H1 (cell line): ENCODE data around the gene IQGAP3. TPM values are rescaled to one million over a fixed set of nuclear protein-coding genes. Genes with fewer than 3 reads are reported as not detected.

Experiments used
- CTCF ChIA-PET: fragments of 300-600 bp; sonication (Branson Sonifier 250); formaldehyde crosslinking; loops from one replicate; lab custom pipeline; 2021; ENCODE audit not compliant: partially characterized antibody; lab: Charles Lee
- POLR2A ChIA-PET: fragments of 300-600 bp; sonication (Branson Sonifier 250); formaldehyde crosslinking; loops from one replicate; lab custom pipeline; 2021; ENCODE audit warnings: inconsistent platforms; ENCODE audit not compliant: partially characterized antibody; lab: Charles Lee
- DNase-seq, 2 experiments: peaks; one replicate each; pipeline versions ENCODE4 v3.0.0 to v3.0.0-alpha.2; 2010 to 2022; ENCODE audit warnings: low spot score in 2 of 2, low read depth in 1 of 2, mixed read lengths in 1 of 2
- FAIRE-seq: peaks from 2 replicates; lab custom pipeline; 2011; peaks lifted over from hg19 to GRCh38; lab: Jason Lieb, UNC
- H2AFZ ChIP-seq: 2 replicates; pipeline ENCODE4 v1.8.1; 2012; ENCODE audit warnings: low read length, inconsistent platforms
- H2AK5ac ChIP-seq: 2 replicates; pipeline ENCODE4 v1.6.1; 2013; ENCODE audit warnings: low read depth, low read length
- H2BK120ac ChIP-seq: replicated peaks from 2 replicates; pipeline ENCODE3; 2013; ENCODE audit warnings: low read depth, low read length, inconsistent platforms
- H2BK12ac ChIP-seq: 2 replicates; pipeline ENCODE4 v1.6.1; 2013; ENCODE audit warnings: low read depth, low read length
- H2BK15ac ChIP-seq: 2 replicates; pipeline ENCODE4 v1.6.1; 2013; ENCODE audit warnings: low read length
- H2BK20ac ChIP-seq: 2 replicates; pipeline ENCODE4 v1.6.1; 2013; ENCODE audit warnings: low read length
- H2BK5ac ChIP-seq: 2 replicates; pipeline ENCODE4 v1.6.1; 2013; ENCODE audit warnings: low read depth, low read length
- H3K14ac ChIP-seq: 2 replicates; pipeline ENCODE4 v1.6.1; 2013; ENCODE audit warnings: inconsistent platforms; ENCODE audit not compliant: insufficient read length
- H3K18ac ChIP-seq: 2 replicates; pipeline ENCODE4 v1.6.1; 2013; ENCODE audit warnings: low read length; ENCODE audit errors: extremely low read depth
- H3K23ac ChIP-seq: 2 replicates; pipeline ENCODE4 v1.6.1; 2013; ENCODE audit warnings: inconsistent platforms; ENCODE audit not compliant: insufficient read length
- H3K23me2 ChIP-seq: 2 replicates; pipeline ENCODE4 v1.6.1; 2013; ENCODE audit warnings: low read depth, low read length
- H3K27ac ChIP-seq: 2 replicates; pipeline ENCODE4 v1.6.1; 2011; ENCODE audit warnings: low read depth, low read length, inconsistent platforms
- H3K27me3 ChIP-seq, 4 experiments: replicated peaks in 1 of 4; 1 replicate in 1 of 4; 2 replicates in 3 of 4; pipeline versions ENCODE4 v1.6.1 to v1.8.1; 2011 to 2013; ENCODE audit warnings: low read length in 3 of 4, mild to moderate bottlenecking in 3 of 4, inconsistent platforms in 2 of 4, mixed read lengths in 2 of 4, moderate library complexity in 1 of 4; ENCODE audit not compliant: control insufficient read depth in 3 of 4, insufficient read depth in 3 of 4; ENCODE audit errors: extremely low read depth in 1 of 4
- H3K36me3 ChIP-seq, 4 experiments: 2 replicates each; pipeline versions ENCODE4 v1.6.1 to v1.8.1; 2011 to 2013; ENCODE audit warnings: mild to moderate bottlenecking in 4 of 4, low read length in 3 of 4, moderate library complexity in 2 of 4, control low read depth in 1 of 4, inconsistent platforms in 1 of 4; ENCODE audit not compliant: insufficient read depth in 4 of 4, control insufficient read depth in 2 of 4
- H3K4ac ChIP-seq: replicated peaks from 2 replicates; pipeline ENCODE3; 2013; ENCODE audit warnings: low read length, low read depth, mixed read lengths, inconsistent platforms; ENCODE audit not compliant: insufficient read length
- H3K4me1 ChIP-seq, 4 experiments: replicated peaks in 1 of 4; 1 replicate in 1 of 4; 2 replicates in 3 of 4; pipeline versions ENCODE4 v1.6.1 to v1.8.1; 2011 to 2013; ENCODE audit warnings: low read length in 3 of 4, inconsistent platforms in 2 of 4, mixed read lengths in 1 of 4; ENCODE audit not compliant: insufficient read depth in 4 of 4, control insufficient read depth in 3 of 4
- H3K4me2 ChIP-seq, 2 experiments: 2 replicates each; pipeline versions ENCODE4 v1.6.1 to v1.8.1; 2011 to 2013; ENCODE audit warnings: low read depth in 2 of 2, low read length in 2 of 2, control low read depth in 1 of 2, inconsistent platforms in 1 of 2, mild to moderate bottlenecking in 1 of 2; ENCODE audit not compliant: insufficient read depth in 1 of 2
- H3K4me3 ChIP-seq, 4 experiments: fragments of 200-600, 300-600 bp in 1 of 4; sonication (generic), shearing (Covaris generic), sonication (Bioruptor Twin) in 1 of 4; 2 replicates each; pipeline versions ENCODE4 v1.5.1 to v1.8.1; 2011 to 2016; ENCODE audit warnings: low read length in 4 of 4, low read depth in 3 of 4, control low read depth in 2 of 4, inconsistent platforms in 2 of 4, mild to moderate bottlenecking in 2 of 4, mixed read lengths in 1 of 4, moderate library complexity in 1 of 4; ENCODE audit not compliant: insufficient read depth in 2 of 4; ENCODE audit errors: extremely low read depth in 1 of 4
- H3K56ac ChIP-seq: replicated peaks from 2 replicates; pipeline ENCODE3; 2013; ENCODE audit warnings: low read depth, mild to moderate bottlenecking, mixed read lengths, low read length, inconsistent platforms; ENCODE audit not compliant: insufficient read length
- H3K79me1 ChIP-seq: 2 replicates; pipeline ENCODE4 v1.6.1; 2013; ENCODE audit warnings: low read depth, low read length, control low read depth
- H3K79me2 ChIP-seq, 2 experiments: 2 replicates each; pipeline versions ENCODE4 v1.6.1 to v1.8.1; 2012 to 2013; ENCODE audit warnings: low read length in 2 of 2, mild to moderate bottlenecking in 2 of 2, inconsistent platforms in 1 of 2; ENCODE audit not compliant: insufficient read depth in 2 of 2, control insufficient read depth in 1 of 2
- H3K9ac ChIP-seq, 4 experiments: replicated peaks in 1 of 4; 1 replicate in 1 of 4; 2 replicates in 3 of 4; pipeline versions ENCODE4 v1.6.1 to v1.8.1; 2011 to 2013; ENCODE audit warnings: low read depth in 3 of 4, low read length in 3 of 4, control low read depth in 2 of 4, mild to moderate bottlenecking in 2 of 4, moderate library complexity in 2 of 4, inconsistent platforms in 1 of 4; ENCODE audit errors: extremely low read depth in 1 of 4
- H3K9me3 ChIP-seq, 2 experiments: 2 replicates each; pipeline versions ENCODE4 v1.6.1 to v1.8.1; 2012 to 2013; ENCODE audit warnings: mild to moderate bottlenecking in 2 of 2, moderate library complexity in 2 of 2, control low read depth in 1 of 2, inconsistent platforms in 1 of 2, low read depth in 1 of 2, low read length in 1 of 2, mixed read lengths in 1 of 2; ENCODE audit not compliant: insufficient read depth in 2 of 2
- H4K20me1 ChIP-seq, 2 experiments: replicated peaks in 1 of 2; 2 replicates each; pipeline versions ENCODE3 to v1.8.1; 2011 to 2013; ENCODE audit warnings: inconsistent platforms in 2 of 2, low read length in 2 of 2, mild to moderate bottlenecking in 1 of 2; ENCODE audit not compliant: insufficient read depth in 2 of 2, control insufficient read depth in 1 of 2
- H4K5ac ChIP-seq: 2 replicates; pipeline ENCODE4 v1.6.1; 2013; ENCODE audit warnings: low read length, low read depth, mixed read lengths, inconsistent platforms; ENCODE audit not compliant: insufficient read length
- H4K8ac ChIP-seq: 2 replicates; pipeline ENCODE4 v1.8.0; 2013; ENCODE audit warnings: mild to moderate bottlenecking, moderate library complexity, low read length, inconsistent platforms; ENCODE audit not compliant: insufficient read depth; ENCODE audit errors: extremely low read depth
- H4K91ac ChIP-seq: replicated peaks from 2 replicates; pipeline ENCODE3; 2013; ENCODE audit warnings: low read length, mixed read lengths, inconsistent platforms; ENCODE audit not compliant: insufficient read length
- ASH2L ChIP-seq: fragments of 200-600, 300-600 bp; sonication (generic); IDR thresholded peaks from one replicate; pipeline ENCODE4 v1.7.1; 2017; ENCODE audit warnings: low read length
- BACH1 ChIP-seq: IDR thresholded peaks from 2 replicates; pipeline ENCODE4 v1.6.1; 2012; ENCODE audit warnings: low read length, improper control_type of control experiment
- BCL11A ChIP-seq, 2 experiments: IDR thresholded peaks; one replicate each; pipeline ENCODE4 v1.6.1; 2011; ENCODE audit warnings: low read depth in 2 of 2, low read length in 2 of 2, mild to moderate bottlenecking in 2 of 2
- CHD1 ChIP-seq: IDR thresholded peaks from 2 replicates; pipeline ENCODE4 v1.6.1; 2012; ENCODE audit warnings: low read depth, low read length, improper control_type of control experiment
- CHD2 ChIP-seq: IDR thresholded peaks from 2 replicates; pipeline ENCODE4 v1.6.1; 2012; ENCODE audit warnings: low read length, improper control_type of control experiment
- EP300 ChIP-seq, 2 experiments: IDR thresholded peaks; 1 replicate in 1 of 2; 2 replicates in 1 of 2; pipeline ENCODE4 v1.6.1; 2011 to 2012; ENCODE audit warnings: low read depth in 2 of 2, low read length in 2 of 2, mild to moderate bottlenecking in 2 of 2, borderline replicate concordance in 1 of 2, inconsistent platforms in 1 of 2, moderate library complexity in 1 of 2
- HDAC6 ChIP-seq: IDR thresholded peaks from one replicate; pipeline ENCODE4 v1.7.1; 2012; ENCODE audit warnings: low read depth, mild to moderate bottlenecking, inconsistent platforms, low read length, moderate library complexity
- JUND ChIP-seq: IDR thresholded peaks from 2 replicates; pipeline ENCODE4 v1.6.1; 2011; ENCODE audit warnings: mild to moderate bottlenecking, improper control_type of control experiment, low read length
- KDM1A ChIP-seq: fragments of 200-600, 300-600 bp; sonication (generic); IDR thresholded peaks from 2 replicates; pipeline ENCODE4 v1.7.1; 2016; ENCODE audit warnings: mild to moderate bottlenecking, low read length, borderline replicate concordance
- MAFK ChIP-seq: IDR thresholded peaks from 2 replicates; pipeline ENCODE4 v1.6.1; 2012; ENCODE audit warnings: low read depth, mild to moderate bottlenecking, improper control_type of control experiment, low read length
- RFX5 ChIP-seq: IDR thresholded peaks from 2 replicates; pipeline ENCODE4 v1.6.1; 2011; ENCODE audit warnings: low read depth, low read length, improper control_type of control experiment, borderline replicate concordance
- SP1 ChIP-seq: IDR thresholded peaks from 2 replicates; pipeline ENCODE4 v1.6.1; 2011; ENCODE audit warnings: low read depth, low read length
- SRF ChIP-seq: IDR thresholded peaks from 2 replicates; pipeline ENCODE4 v1.6.1; 2011; ENCODE audit warnings: mild to moderate bottlenecking, low read depth, low read length, moderate library complexity
- ZNF274 ChIP-seq: IDR thresholded peaks from 2 replicates; pipeline ENCODE4 v1.7.0; 2012; ENCODE audit warnings: low read length, borderline replicate concordance; ENCODE audit errors: extremely low read depth
- WGBS, 2 experiments: shearing (Covaris generic) in 1 of 2; methylation state at CpG; one replicate each; pipeline versions ENCODE4 v1.1.6 to v1.1.7; 2013 to 2015; ENCODE audit warnings: low lambda C conversion rate in 2 of 2, mixed read lengths in 2 of 2, inconsistent platforms in 1 of 2, low coverage in 1 of 2, missing lambda C conversion rate in 1 of 2; ENCODE audit not compliant: insufficient replicate concordance in 2 of 2, insufficient coverage in 1 of 2, insufficient read length in 1 of 2; ENCODE audit errors: extremely low coverage in 1 of 2, missing lambda C conversion rate in 1 of 2; 5-methylcytosine and 5-hydroxymethylcytosine counted together
- polyA plus RNA-seq, 7 experiments: library from polyadenylated mRNA; depleted of rRNA in 3 of 7; stranded (reverse) in 5 of 7; unstranded in 2 of 7; fragments of >200 nt in 5 of 7; fragments of 200-250 nt in 2 of 7; gene quantifications; 1 replicate in 5 of 7; 2 replicates in 1 of 7; 4 replicates in 1 of 7; pipeline versions ENCODE4 v1.2.1 to v1.2.3, GENCODE V29; 2011 to 2013; ENCODE audit warnings: missing spikeins in 2 of 7, mixed read lengths in 2 of 7
- total RNA-seq: library from RNA; stranded (reverse); fragmentation: NEBNext Ultra II Directional; extraction: Animal tissue kit (Norgen Biotek cat#: 25700); gene quantifications from 2 replicates; pipeline ENCODE4 v1.2.1, GENCODE V29; 2021
- TF ChIP-seq, protein P1 (sequence below): IDR thresholded peaks from 2 replicates; pipeline ENCODE4 v1.6.1; 2012; ENCODE audit warnings: inconsistent platforms

IQGAP3 gene
- total and polyA plus RNA-seq, 2 of the 8 experiments (the other 6 are each of a cell fraction or from before 2014, with no cell fraction given): 14.6 to 22.3 TPM

DNA sequence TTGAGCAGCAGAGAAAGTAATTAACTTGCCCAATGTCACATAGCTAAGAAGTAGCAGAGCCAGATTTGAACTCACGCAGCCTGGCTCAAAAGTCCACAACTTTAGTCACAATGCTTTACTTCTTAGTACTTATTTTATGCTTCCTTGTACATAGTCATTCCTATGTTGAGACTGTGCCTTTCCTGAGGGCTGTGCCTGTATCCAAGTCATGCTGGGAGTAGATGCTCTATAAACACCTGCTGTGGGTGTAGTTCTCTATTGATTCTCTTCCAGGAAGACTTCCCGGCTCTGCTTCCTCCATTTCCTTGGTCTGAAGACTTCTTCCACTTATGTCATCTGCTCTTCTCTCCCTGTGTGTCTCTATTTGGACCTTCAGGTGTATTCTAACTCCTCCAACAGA is 16.6 kb downstream of the IQGAP3 start:
- Histone ChIP-seq H2BK120ac (no peak overlapping the region), H3K14ac (no peak overlapping the region), H3K79me1 (no peaks in the 10 kb centered on the region), H3K23me2 (no peaks in the 10 kb centered on the region), H3K4me2 (no peak overlapping the region), H4K91ac (no peak overlapping the region), H2AFZ (no peak overlapping the region), H3K27ac (no peak overlapping the region), H3K9me3 (no peaks in the 10 kb centered on the region), H2BK15ac (no peak overlapping the region), H3K56ac (no peak overlapping the region), H3K9ac (no peak overlapping the region), H2BK5ac (no peak overlapping the region), H2BK12ac (no peak overlapping the region), H3K79me2 (no peaks in the 10 kb centered on the region), H3K18ac (no peak overlapping the region), H3K4ac (no peak overlapping the region), H2BK20ac (no peak overlapping the region), H4K5ac (no peak overlapping the region), H2AK5ac (no peak overlapping the region), H3K4me1 (no peaks in the 10 kb centered on the region), H3K36me3 (peaks cover 5 to 28% (median 17%) of the 10 kb centered on the region in 4 experiments; a peak in 6 of 8 replicates), H4K20me1 (peaks cover 0 to 3% of the 10 kb centered on the region in 2 experiments), H3K4me3 (no peak overlapping the region), H3K27me3 (no peaks in the 10 kb centered on the region), H4K8ac (no peak overlapping the region), H3K23ac (no peak overlapping the region)
- WGBS, 2 experiments: 46% methylated on average over 2 of the region's 2 CpGs; no CpG with 5 or more reads in 1 of the 2 experiments
- CTCF ChIA-PET: interaction anchor here (0.8 to 3.1 kb wide), 6 partner anchors 11 to 170 kb away, joined by 3 to 9 read pairs (median 4); no protein-coding TSS in a partner anchor
- FAIRE-seq: no peak
- POLR2A ChIA-PET: interaction anchor here (1.0 to 2.3 kb wide), 5 partner anchors 12 to 43 kb away, joined by 3 to 7 read pairs (median 3); no protein-coding TSS in a partner anchor
- no peak for DNase-seq
- TF ChIP-seq SRF (no peak), CHD1 (no peak), RFX5 (no peak), BCL11A (IDR thresholded peaks at IDR 0.05; ENCODE audit: low read depth in 2 of 2, low read length in 2 of 2) (no peak), SP1 (no peak), EP300 (IDR thresholded peaks at IDR 0.05; ENCODE audit: borderline replicate concordance in 1 of 2, low read depth in 2 of 2, low read length in 2 of 2) (no peak), KDM1A (no peak), CHD2 (no peak), ASH2L (no peak), JUND (no peak), HDAC6 (no peak), ZNF274 (no peak), BACH1 (no peak), MAFK (no peak)
- TF ChIP-seq, protein P1, sequence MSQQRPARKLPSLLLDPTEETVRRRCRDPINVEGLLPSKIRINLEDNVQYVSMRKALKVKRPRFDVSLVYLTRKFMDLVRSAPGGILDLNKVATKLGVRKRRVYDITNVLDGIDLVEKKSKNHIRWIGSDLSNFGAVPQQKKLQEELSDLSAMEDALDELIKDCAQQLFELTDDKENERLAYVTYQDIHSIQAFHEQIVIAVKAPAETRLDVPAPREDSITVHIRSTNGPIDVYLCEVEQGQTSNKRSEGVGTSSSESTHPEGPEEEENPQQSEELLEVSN: no peak
